GM19238 (cell line): ENCODE data around the gene LRRC37A.
A peak's percentile ranks its signal among the peaks of the same experiment; 100 is the strongest.
"Not testable (repeated sequence)": the region's sequence is repeated elsewhere in the genome, so short reads cannot be mapped to it uniquely, and the experiment has no call there.

ENCODE experiments used
- DNase-seq: peaks from one replicate; pipeline ENCODE4 v3.0.0; 2011; ENCODE audit warnings: low spot score; ENCODE audit not compliant: insufficient read length

Gene LRRC37A

GRCh38 chr17:46294831-46295230, at the start of gene LRRC37A:
Gene LRRC37A (plus strand): TSS chr17:46295131. CDS start chr17:46295134, 3 bp downstream.
- DNase-seq, result not testable (repeated sequence)

GRCh38 chr17:46249153-46249552, 45.8 kb upstream of the LRRC37A start:
- DNase-seq, result not testable (repeated sequence)

GRCh38 chr17:46252804-46253203, 42.1 kb upstream of the LRRC37A start:
- not testable (repeated sequence) for DNase-seq

- peak; percentile 56 for DNase-seq
These were observed 41.2 kb upstream of the LRRC37A start for GRCh38 chr17:46253722-46254121.

DNA sequence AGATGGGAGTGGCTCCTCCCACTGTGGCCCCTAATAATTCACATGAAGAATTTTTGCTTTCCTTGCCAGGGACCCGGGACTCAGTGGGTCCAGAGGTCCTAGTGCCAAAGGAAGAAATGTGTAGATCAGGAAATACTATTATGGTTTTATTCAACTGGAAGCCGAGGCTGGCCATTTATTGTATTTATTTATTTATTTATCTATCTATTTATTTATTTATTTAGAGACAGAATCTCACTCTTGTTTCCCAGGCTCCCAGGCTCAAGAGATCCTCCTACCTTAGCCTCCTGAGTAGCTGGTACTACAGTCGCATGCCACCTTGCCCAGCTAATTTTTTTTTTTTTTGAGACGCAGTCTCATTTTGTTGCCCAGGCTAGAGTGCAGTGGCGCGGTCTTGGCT, 40.7 kb upstream of the LRRC37A start:
- not testable (repeated sequence) for DNase-seq

GRCh38 chr17:46256369-46256768, 38.6 kb upstream of the LRRC37A start:
- not testable (repeated sequence) for DNase-seq

DNA sequence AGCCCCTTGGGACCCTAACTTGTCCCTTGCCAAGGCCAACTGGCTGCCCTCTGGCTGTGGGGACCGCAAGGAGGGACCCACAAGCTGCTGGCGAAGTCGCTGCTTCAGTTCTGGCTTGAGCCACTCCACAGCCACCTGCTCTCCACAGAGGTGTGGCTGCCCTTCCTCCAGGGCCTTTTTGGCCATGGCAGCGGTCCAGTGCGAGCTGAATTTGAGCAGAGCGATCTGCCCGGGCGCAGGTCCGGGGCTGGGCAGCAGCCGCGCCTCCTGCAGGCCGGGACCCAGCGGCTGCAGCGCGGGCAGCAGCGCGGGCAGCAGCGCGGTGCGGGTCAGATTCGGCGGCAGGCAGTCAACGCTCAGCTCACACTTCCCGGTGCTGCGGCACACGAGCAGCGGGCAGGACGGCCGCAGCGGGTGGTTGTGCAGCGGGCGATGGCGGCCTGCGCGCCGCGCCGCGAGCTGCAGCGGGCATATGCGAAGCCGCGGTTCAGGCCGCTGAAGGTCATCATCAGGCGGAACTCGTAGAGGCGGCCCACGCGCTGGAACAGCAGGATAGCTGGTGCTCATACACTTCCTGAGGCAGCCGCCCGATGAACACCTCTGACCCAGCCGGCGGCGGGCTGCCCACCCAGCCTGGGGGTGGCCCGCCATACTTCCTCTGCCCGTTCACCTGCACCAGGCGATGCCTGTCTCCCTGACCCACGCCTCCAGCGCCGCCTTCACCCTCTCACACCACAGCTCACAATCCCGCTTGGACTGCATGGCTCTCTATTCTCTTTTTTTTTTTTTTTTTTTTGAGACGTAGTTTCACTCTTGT, 34.9 kb upstream of the LRRC37A start:
- not testable (repeated sequence) for DNase-seq

GRCh38 chr17:46262271-46262670, 32.7 kb upstream of the LRRC37A start:
- DNase-seq, result no peak

DNA sequence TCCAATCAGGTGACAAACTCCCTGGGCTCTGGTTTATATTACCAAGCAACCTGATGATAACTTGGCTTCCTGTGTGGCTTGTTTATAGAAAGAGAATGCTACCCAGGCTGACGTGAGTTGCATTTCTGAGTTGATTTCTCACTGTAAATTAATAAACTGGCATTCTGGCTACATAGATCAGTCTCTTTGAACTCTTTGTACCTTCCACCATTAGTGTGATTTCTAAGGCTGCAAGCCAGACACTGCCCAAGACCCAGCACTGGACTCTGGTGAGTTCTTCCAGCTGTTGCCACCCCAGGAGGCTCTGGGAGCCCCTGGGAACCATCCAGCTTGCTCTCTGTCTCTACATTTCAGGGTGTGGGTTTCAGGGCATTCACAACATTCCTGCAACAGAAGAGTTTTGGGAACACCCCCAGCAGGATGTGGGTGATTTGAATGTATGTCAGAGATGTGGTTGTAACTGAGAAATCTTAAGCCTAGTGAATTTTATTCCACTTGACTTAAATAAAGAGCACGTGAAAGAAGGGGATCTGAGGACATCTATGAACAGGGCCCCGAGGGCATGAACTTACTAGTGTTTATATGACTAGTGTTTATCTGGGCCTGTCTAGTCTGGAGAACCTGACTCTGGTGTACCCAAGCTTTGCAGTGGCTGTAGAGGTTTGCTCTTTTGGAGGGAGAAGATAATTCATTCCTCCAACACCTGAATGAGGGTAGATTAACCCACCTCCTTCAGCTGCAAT, 30.3 kb upstream of the LRRC37A start:
- DNase-seq, result no peak

- not testable (repeated sequence) for DNase-seq
These were observed 28.8 kb upstream of the LRRC37A start for GRCh38 chr17:46266063-46266655.

DNA sequence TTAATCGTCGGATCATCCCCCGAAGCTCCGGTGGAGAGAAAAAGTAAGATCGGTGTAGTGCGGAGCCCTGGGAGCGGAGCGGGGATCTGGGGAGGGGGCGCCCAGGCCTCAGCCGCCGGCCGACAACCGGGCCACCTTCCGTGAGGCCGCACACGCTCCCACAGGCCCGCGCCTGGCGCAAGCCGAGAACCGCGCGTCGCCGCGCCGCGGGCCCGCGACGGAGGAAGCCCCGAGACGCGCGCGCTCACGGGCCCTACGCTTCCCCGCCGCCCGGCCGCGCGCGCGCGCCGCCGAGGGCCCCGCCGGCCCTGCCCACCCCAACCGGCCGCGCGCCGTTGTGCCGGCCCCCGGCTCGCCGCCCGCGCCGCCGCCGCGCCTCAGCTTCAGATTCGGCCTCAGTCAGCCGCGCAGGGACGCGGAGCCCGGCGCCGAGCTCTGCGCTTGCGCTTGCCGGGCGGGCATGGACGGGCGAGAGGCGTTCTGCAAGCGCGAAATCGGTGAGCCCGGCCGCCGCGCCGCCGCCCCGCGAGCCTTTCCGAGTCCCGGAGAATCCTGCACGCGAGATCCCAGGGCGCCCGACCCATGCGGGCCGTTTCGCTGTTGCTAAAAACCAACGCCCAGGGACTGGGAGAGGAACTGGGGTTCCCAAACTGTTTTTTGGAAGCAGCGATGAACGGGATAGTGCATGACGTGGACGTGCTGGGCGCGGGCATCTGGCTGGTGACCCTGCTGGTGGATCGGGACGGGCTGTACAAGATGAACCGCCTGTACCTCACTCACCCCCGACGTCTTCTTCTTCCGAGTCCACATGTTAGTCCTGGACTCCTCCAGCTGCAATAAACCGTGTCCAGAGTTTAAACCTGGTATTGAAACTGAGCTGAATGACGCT, 28.0 kb upstream of the LRRC37A start:
- DNase-seq, result peak; percentile 87

- no peak for DNase-seq
These were observed 24.9 kb upstream of the LRRC37A start for GRCh38 chr17:46270032-46270431.

DNA sequence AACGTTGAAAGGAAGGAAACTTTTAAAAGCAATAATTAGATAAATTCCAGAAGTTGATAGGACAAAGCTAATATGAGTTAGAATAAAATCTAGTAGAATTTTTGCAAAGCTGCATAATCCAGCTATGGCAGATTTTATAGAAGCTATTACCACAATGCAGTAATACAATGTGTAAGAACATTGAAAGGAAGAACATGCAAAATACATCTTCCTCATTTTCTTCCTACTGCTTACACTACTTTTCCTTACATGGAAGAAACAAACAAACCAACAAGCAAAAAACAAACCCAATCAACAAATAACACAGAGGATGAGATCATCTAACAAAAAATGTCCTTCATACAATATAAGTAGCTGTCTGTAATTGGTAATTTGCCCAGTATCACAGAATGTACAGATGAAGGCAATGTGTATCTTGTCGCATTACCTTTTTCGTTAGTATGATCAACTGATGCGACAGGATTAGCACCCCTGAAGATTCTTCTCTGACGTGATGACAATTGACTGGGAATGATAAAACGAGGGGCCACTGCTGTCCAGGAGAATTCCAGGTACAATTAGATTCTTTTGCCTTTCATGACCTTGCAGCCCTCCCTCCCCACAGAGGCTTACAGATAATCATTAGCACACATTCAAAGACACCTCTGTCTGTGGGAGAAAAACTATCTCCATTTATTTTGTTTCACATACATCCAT, 21.2 kb upstream of the LRRC37A start:
- DNase-seq, result no peak

- DNase-seq, result no peak
These were observed 20.7 kb upstream of the LRRC37A start for GRCh38 chr17:46274238-46274637.

GRCh38 chr17:46276728-46277479, 18.0 kb upstream of the LRRC37A start:
- not testable (repeated sequence) for DNase-seq

DNA sequence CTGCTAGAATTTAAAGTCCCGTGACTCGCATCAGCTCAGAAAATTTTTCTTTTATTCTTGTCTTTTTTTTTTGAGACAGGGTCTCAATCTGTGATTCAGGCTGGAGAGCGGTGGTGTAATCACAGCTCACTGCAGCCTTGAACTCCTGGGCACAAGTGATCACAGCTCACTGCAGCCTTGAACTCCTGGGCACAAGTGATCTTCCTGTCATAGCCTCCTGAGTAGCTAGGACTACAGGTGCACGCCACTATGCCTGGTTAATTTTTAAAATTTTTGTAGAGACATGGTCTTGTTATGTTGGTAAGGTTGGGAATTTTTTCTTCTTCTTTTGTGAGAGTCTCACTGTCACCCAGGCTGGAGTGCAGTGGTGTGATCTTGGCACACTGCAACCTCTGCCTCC, 13.6 kb upstream of the LRRC37A start:
- not testable (repeated sequence) for DNase-seq

DNA sequence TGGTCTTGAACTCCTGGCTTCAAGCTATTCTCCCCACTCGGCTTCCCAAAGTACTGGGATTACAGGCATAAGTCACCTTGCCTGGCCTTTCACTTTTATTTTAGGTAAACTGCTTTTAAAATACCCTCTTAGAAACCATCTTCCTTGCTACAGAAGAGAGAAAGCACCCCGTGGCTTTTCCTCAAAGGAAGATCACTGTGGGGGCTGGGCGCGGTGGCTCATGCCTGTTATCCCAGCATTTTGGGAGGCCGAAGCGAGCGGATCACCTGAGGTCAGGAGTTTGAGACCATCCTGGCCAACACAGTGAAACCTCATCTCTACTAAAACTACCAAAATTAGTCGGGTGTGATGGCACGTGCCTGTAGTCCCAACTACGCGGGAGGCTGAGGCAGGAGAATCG, 12.3 kb upstream of the LRRC37A start:
- not testable (repeated sequence) for DNase-seq

DNA sequence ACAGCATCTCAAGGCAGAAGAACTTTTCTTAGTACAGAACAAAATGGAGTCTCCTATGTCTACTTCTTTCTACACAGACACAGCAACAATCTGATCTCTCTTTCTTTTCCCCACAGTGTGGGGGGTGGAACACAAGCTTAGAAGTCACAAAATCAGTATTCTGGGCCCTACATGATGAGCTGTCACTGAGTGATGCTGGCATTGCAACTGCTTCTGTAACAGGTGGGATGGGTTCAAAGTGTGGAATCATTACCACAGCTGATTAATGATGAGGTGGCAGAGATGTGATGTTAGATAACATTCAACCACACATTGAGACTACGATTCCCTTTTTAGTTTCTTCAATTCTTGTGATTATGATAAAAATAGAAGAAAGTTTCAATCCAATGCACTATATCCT, 10.5 kb upstream of the LRRC37A start:
- not testable (repeated sequence) for DNase-seq

DNA sequence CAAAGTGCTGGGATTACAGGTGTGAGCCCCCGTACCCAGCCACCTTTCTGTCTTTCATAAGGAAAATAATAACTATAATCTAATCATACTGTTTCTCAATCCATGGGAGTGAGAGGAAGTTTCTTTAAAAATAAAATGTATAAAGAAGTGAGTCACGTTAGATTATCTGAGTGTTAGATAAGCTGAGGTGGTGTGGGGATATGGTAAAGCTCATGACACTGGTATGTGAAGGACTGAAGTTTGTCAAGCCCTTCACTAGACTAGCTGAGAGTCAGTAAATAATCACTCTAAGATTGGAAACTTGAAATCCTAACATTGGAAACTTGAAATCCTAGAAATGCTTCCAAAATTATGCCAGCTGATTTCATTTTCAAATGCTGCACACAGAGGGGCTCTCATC, 9.4 kb upstream of the LRRC37A start:
- DNase-seq, result not testable (repeated sequence)

DNA sequence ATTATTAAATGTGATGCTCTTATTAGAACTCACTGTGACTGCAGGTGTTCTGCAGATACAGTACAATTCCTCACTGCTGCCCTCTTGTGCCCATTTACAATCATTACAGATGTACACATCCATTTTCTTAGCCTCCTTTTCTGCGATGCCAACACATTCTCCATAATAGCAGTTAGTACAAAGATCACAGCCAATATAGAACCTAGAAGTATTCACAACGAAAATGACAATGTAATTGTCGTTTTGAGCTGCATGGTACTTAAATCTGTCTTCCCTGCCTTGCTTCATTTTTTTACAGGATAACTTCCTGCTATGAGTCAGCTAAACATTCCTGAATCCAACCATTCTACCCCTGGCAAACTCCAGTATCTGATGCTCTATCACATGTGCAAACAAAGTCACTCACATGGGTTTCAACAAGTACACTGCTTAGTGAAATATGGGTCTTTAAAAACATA, 8.1 kb upstream of the LRRC37A start:
- DNase-seq, result not testable (repeated sequence)
